ENCODE measurements around the gene SLC11A1.

DNA sequence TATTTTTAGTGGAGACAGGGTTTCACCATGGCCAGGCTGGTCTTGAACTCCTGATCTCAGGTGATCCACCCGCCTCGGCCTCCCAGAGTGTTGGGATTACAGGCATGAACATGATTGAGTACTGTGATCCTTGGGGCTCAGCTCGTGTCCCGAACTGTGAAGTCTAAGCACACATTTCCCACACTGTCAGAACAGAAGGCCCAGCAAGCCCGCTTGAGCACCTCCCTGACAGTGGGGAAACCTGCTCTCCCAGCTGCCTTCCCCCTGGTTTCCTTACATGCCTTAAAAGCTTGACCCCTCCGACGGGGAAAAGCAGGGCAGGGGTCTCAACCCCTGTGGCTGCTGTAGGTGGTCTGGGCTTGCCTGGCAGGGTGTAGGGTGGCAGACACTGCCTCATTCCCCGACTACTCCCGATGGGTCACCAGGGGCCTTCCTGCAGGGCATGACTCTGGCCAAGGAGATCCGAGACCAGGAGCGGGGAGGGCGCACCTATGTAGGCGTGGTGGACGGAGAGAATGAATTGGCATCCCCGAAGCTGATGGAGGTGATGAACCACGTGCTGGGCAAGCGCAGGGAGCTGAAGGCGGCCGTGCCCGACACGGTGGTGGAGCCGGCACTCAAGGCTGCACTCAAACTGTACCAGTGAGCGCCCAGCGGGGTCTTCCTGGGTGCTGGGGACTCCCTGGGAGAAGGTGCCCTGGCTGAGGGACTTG, 46.9 kb downstream of the SLC11A1 start:
- TF ChIP-seq CTCF (optimal IDR thresholded peaks at IDR 0.05 in 1 of 3, IDR thresholded peaks at IDR 0.05 in 1 of 3, conservative IDR thresholded peaks at IDR 0.05 in 1 of 3; ENCODE audit: extremely low read depth in 1 of 3, insufficient read depth in 2 of 3, low read length in 3 of 3) (no peak), EZH2 (IDR thresholded peaks at IDR 0.05; ENCODE audit: low read length) (no peak)

Measured in keratinocyte (primary cell).